Right lobe of liver (tissue), 4 donors: ENCODE results near the gene ACSL6.

ENCODE experiments used
- POLR2A ChIP-seq: fragments of 450-650 bp; IDR thresholded peaks from one replicate; pipeline ENCODE4 v1.6.1; 2017; ENCODE audit warnings: antibody characterized with exemption, mild to moderate bottlenecking
- TF ChIP-seq, protein P1 (sequence below), 4 donors: fragments of 200-600 bp in 3 of 4; fragments of 450-650 bp in 1 of 4; IDR thresholded peaks; one replicate each; pipeline versions ENCODE4 v1.5.1 to v1.8.0; 2016 to 2022; ENCODE audit warnings: antibody characterized with exemption in 4 of 4, mild to moderate bottlenecking in 2 of 4
- donor health status: DM: no; HTN: no; CAD: no.
- donor health status: DM: no; HTN: no; CAD: no.
- donor health status: DM: no; HTN: yes; CAD: no.

DNA sequence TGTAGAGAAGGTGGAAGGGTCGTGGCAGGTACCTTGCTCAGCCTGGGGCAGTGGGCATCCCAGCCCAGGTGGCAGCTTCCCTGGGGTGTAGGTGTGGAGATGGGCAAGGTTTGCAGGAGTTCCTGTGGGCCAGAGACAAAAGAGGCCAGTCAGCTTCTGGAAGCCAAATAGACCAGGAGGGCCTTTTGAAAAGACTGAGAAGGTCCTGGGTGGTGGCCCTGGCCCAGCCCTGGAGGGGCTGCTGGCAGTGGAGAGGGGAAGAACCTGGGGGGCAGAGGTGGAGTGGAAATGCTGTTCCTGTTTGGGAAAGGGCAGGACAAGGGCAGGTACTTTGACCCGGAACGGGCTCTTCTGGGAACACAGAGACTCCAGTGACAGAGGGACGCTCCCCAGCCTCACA is 42.0 kb upstream of the ACSL6 start:
- TF ChIP-seq POLR2A, result no peak
- TF ChIP-seq, protein P1, sequence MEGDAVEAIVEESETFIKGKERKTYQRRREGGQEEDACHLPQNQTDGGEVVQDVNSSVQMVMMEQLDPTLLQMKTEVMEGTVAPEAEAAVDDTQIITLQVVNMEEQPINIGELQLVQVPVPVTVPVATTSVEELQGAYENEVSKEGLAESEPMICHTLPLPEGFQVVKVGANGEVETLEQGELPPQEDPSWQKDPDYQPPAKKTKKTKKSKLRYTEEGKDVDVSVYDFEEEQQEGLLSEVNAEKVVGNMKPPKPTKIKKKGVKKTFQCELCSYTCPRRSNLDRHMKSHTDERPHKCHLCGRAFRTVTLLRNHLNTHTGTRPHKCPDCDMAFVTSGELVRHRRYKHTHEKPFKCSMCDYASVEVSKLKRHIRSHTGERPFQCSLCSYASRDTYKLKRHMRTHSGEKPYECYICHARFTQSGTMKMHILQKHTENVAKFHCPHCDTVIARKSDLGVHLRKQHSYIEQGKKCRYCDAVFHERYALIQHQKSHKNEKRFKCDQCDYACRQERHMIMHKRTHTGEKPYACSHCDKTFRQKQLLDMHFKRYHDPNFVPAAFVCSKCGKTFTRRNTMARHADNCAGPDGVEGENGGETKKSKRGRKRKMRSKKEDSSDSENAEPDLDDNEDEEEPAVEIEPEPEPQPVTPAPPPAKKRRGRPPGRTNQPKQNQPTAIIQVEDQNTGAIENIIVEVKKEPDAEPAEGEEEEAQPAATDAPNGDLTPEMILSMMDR (IDR thresholded peaks at IDR 0.05), result no peak
